ENCODE measurements around the gene POLR2E. TPM values are rescaled to one million over a fixed set of nuclear protein-coding genes. Genes with fewer than 3 reads are reported as not detected.

The POLR2E gene
- total and polyA plus RNA-seq, 2 of the 13 experiments (the other 11 are each of a cell fraction or from before 2014, with no cell fraction given): 140 to 272 TPM

GRCh38 chr19:1104311-1105007 lies 9.3 kb upstream of the POLR2E start (continued):
- TF ChIP-seq MAZ (IDR thresholded peaks at IDR 0.05; ENCODE audit: borderline replicate concordance, low read depth, low read length) (peak; percentile 70; the same call in 1 of the 2 replicates), MAZ (CRISPR knock-in tag; IDR thresholded peaks at IDR 0.05; ENCODE audit: low read depth) (no peak; the same call in 1 of the 2 replicates), CERS6 (CRISPR knock-in tag; IDR thresholded peaks at IDR 0.05) (no peak), ZNF766 (CRISPR knock-in tag; IDR thresholded peaks at IDR 0.05; ENCODE audit: borderline replicate concordance) (no peak), ZNF468 (CRISPR knock-in tag; IDR thresholded peaks at IDR 0.05) (no peak), CREB1 (IDR thresholded peaks at IDR 0.05) (peak; percentile 49; the same call in 1 of the 2 replicates), CREB1 (CRISPR knock-in tag; IDR thresholded peaks at IDR 0.05) (no peak), ZNF530 (CRISPR knock-in tag; IDR thresholded peaks at IDR 0.05; ENCODE audit: low read depth) (0 out of 2 replicates have a peak, but pooled peaks have one; percentile 62), ZNF569 (CRISPR knock-in tag; IDR thresholded peaks at IDR 0.05; ENCODE audit: borderline replicate concordance) (no peak), SYNCRIP (IDR thresholded peaks at IDR 0.05; ENCODE audit: insufficient read depth, low read depth, low read length) (no peak), YEATS4 (CRISPR knock-in tag; IDR thresholded peaks at IDR 0.05; ENCODE audit: borderline replicate concordance) (peak; percentile 27; the same call in 1 of the 2 replicates), RAD21 (CRISPR knock-in tag; IDR thresholded peaks at IDR 0.05) (peak; percentile 48; the same call in 1 of the 2 replicates), UBTF (CRISPR knock-in tag; IDR thresholded peaks at IDR 0.05) (peak; percentile 5; the same call in 1 of the 2 replicates), ZNF720 (CRISPR knock-in tag; IDR thresholded peaks at IDR 0.05) (no peak), TFDP1 (CRISPR knock-in tag; IDR thresholded peaks at IDR 0.05; ENCODE audit: borderline replicate concordance) (no peak), ZNF382 (CRISPR knock-in tag; IDR thresholded peaks at IDR 0.05; ENCODE audit: borderline replicate concordance) (no peak), TBL1XR1 (IDR thresholded peaks at IDR 0.05; ENCODE audit: borderline replicate concordance, low read length, partially characterized antibody) (no peak)
- TF ChIP-seq, protein P1, sequence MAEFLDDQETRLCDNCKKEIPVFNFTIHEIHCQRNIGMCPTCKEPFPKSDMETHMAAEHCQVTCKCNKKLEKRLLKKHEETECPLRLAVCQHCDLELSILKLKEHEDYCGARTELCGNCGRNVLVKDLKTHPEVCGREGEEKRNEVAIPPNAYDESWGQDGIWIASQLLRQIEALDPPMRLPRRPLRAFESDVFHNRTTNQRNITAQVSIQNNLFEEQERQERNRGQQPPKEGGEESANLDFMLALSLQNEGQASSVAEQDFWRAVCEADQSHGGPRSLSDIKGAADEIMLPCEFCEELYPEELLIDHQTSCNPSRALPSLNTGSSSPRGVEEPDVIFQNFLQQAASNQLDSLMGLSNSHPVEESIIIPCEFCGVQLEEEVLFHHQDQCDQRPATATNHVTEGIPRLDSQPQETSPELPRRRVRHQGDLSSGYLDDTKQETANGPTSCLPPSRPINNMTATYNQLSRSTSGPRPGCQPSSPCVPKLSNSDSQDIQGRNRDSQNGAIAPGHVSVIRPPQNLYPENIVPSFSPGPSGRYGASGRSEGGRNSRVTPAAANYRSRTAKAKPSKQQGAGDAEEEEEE (CRISPR knock-in tag; IDR thresholded peaks at IDR 0.05; ENCODE audit: borderline replicate concordance): no peak
- TF ChIP-seq, protein P2, sequence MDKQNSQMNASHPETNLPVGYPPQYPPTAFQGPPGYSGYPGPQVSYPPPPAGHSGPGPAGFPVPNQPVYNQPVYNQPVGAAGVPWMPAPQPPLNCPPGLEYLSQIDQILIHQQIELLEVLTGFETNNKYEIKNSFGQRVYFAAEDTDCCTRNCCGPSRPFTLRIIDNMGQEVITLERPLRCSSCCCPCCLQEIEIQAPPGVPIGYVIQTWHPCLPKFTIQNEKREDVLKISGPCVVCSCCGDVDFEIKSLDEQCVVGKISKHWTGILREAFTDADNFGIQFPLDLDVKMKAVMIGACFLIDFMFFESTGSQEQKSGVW (CRISPR knock-in tag; IDR thresholded peaks at IDR 0.05; ENCODE audit: borderline replicate concordance): no peak
- TF ChIP-seq, protein P3, sequence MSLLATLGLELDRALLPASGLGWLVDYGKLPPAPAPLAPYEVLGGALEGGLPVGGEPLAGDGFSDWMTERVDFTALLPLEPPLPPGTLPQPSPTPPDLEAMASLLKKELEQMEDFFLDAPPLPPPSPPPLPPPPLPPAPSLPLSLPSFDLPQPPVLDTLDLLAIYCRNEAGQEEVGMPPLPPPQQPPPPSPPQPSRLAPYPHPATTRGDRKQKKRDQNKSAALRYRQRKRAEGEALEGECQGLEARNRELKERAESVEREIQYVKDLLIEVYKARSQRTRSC (CRISPR knock-in tag; IDR thresholded peaks at IDR 0.05; ENCODE audit: low read depth): no peak
